Liver (tissue), 3 donors: ENCODE data around the gene ABHD10.

Experiments
- EGR1 ChIP-seq, 2 donors: IDR thresholded peaks; 2 replicates each; pipeline ENCODE4 v1.6.1; 2016 to 2018; ENCODE audit warnings: antibody characterized with exemption in 2 of 2, low read depth in 2 of 2
- GABPA ChIP-seq, 2 donors: IDR thresholded peaks in 1 of 2; conservative IDR thresholded peaks in 1 of 2; 2 replicates each; pipeline ENCODE4 v1.6.1; 2016; ENCODE audit warnings: antibody characterized with exemption in 2 of 2, mild to moderate bottlenecking in 1 of 2, moderate library complexity in 1 of 2
- SP1 ChIP-seq: IDR thresholded peaks from 2 replicates; pipeline ENCODE4 v1.6.1; 2018; ENCODE audit warnings: antibody characterized with exemption, mild to moderate bottlenecking
- TF ChIP-seq, protein P1 (sequence below): fragments of 150-350 bp; IDR thresholded peaks from 2 replicates; pipeline ENCODE4 v1.5.1; 2017; ENCODE audit warnings: improper control_type of control experiment, low read depth, low read length; ENCODE audit not compliant: missing input control
- donor health status: healthy.
- donor health status: healthy.

DNA sequence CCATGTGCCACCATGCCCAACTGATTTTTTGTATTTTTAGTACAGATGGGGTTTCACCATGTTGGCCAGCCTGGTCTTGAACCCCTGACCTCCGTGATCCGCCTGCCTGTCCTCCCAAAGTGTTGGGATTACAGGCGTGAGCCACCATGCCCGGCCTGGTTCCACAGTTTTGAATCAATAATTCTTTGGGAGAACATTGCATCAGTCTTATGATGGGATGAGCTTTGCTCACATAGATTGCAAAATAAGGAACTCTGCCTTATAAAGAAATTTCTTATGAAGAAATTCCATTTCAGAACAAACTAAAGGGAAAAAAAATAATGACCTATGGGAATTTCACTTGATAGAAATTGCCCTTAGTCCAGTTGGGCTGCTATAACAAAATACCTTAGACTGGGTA lies 39.9 kb downstream of the ABHD10 start:
- TF ChIP-seq, protein P1, sequence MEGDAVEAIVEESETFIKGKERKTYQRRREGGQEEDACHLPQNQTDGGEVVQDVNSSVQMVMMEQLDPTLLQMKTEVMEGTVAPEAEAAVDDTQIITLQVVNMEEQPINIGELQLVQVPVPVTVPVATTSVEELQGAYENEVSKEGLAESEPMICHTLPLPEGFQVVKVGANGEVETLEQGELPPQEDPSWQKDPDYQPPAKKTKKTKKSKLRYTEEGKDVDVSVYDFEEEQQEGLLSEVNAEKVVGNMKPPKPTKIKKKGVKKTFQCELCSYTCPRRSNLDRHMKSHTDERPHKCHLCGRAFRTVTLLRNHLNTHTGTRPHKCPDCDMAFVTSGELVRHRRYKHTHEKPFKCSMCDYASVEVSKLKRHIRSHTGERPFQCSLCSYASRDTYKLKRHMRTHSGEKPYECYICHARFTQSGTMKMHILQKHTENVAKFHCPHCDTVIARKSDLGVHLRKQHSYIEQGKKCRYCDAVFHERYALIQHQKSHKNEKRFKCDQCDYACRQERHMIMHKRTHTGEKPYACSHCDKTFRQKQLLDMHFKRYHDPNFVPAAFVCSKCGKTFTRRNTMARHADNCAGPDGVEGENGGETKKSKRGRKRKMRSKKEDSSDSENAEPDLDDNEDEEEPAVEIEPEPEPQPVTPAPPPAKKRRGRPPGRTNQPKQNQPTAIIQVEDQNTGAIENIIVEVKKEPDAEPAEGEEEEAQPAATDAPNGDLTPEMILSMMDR: no peak
- TF ChIP-seq GABPA (IDR thresholded peaks at IDR 0.05 in 1 of 2, conservative IDR thresholded peaks at IDR 0.05 in 1 of 2): no peak
- TF ChIP-seq EGR1 (IDR thresholded peaks at IDR 0.05; ENCODE audit: low read depth in 2 of 2): no peak
- no peak for TF ChIP-seq SP1
